Activated T-helper 2 cell treated with anti-CD3 and anti-CD28 coated beads, Interferon-gamma antibody, Interleukin-2, Interleukin-4, amounts not matched to agents 10 μg/mL and 5 μg/mL and 100 μg/mL, durations not matched to agents 14 hours and 24 hours and 36 hours (primary cell): ENCODE data around the gene TSPAN32. TPM values are rescaled to one million over a fixed set of nuclear protein-coding genes. Genes with fewer than 3 reads are reported as not detected.
"Not testable (repeated sequence)": the region's sequence is repeated elsewhere in the genome, so short reads cannot be mapped to it uniquely, and the experiment has no call there.

Source experiments
- DNase-seq: peaks from one replicate; pipeline ENCODE4 v3.0.0; 2021; ENCODE audit warnings: low spot score
- H3K27ac Mint-ChIP-seq: one replicate; pipeline ENCODE4 v1.8.0; 2021; ENCODE audit warnings: mixed read lengths
- H3K27me3 Mint-ChIP-seq: one replicate; pipeline ENCODE4 v1.8.0; 2021; ENCODE audit warnings: low read depth, mixed read lengths
- H3K36me3 Mint-ChIP-seq: one replicate; pipeline ENCODE4 v1.8.0; 2021; ENCODE audit warnings: low read depth, mixed read lengths
- H3K4me1 Mint-ChIP-seq: one replicate; pipeline ENCODE4 v1.8.0; 2021; ENCODE audit warnings: low read depth, mixed read lengths
- H3K4me3 Mint-ChIP-seq: one replicate; pipeline ENCODE4 v1.8.0; 2021; ENCODE audit warnings: low read depth, mild to moderate bottlenecking, moderate library complexity, mixed read lengths
- H3K9me3 Mint-ChIP-seq: one replicate; pipeline ENCODE4 v1.8.0; 2021; ENCODE audit warnings: mixed read lengths
- intact Hi-C: fragments of 100-400 bp; cut with micrococcal nuclease; formaldehyde crosslinking; loops from one replicate; pipeline ENCODE4 v1.15.1; 2023
- total RNA-seq: library from RNA; stranded (reverse); gene quantifications from 2 replicates; pipeline ENCODE4 v1.2.3, GENCODE V29; 2022

Gene TSPAN32
- total RNA-seq, 1 donor from 2014 or later: 4.6 TPM

DNA sequence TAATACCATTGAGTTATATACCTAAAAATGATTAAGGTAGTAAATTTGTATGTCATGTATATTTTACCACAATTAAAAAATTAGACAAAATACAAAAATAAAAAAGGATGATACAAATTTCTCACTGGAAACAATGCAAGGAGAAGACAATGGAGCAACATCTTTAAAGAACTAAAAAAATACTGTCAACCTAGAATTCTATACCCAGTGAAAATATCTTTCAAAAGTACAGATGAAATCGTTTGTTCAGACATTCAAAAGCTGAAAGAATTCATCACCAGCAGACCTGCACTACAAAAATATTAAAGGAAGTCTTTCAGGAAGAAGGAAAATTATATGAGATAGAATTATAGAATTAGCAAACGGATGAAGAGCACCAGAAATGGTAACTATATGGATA lies 21.6 kb upstream of the TSPAN32 start:
- Mint-ChIP-seq H3K9me3 (peaks cover 11% of the 10 kb centered on the region), H3K36me3 (no peaks in the 10 kb centered on the region)

DNA sequence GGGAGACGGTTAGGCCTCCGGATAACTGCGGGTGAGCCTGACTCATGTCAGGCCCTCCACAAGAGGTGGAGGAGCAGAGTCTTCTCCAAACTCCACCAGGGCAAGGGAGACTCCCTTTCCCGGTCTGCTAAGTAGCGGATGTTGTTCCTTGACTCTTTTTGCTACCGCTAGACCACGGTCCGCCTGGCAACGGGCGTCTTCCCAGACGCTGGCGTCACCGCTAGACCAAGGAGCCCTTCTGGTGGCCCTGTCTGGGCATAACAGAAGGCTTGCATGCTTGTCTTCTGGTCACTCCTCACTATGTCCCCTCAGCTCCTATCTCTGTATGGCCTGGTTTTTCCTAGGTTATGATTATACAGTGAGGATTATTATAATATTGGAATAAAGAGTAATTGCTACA lies 15.5 kb upstream of the TSPAN32 start:
- H3K9me3 Mint-ChIP-seq, intact Hi-C loops, H3K36me3 Mint-ChIP-seq, H3K4me3 Mint-ChIP-seq, H3K27ac Mint-ChIP-seq, H3K4me1 Mint-ChIP-seq, DNase-seq: not testable (repeated sequence)
- peaks cover 26% of the 10 kb centered on the region for H3K27me3 Mint-ChIP-seq

More for the DNA sequence above, 21.6 kb upstream of the TSPAN32 start:
- Mint-ChIP-seq H3K4me1 (peaks cover 1% of the 10 kb centered on the region), H3K4me3 (no peak overlapping the region), H3K27me3 (peaks cover 38% of the 10 kb centered on the region), H3K27ac (no peak overlapping the region)
- DNase-seq: no peak
- intact Hi-C loops: no loop called here

DNA sequence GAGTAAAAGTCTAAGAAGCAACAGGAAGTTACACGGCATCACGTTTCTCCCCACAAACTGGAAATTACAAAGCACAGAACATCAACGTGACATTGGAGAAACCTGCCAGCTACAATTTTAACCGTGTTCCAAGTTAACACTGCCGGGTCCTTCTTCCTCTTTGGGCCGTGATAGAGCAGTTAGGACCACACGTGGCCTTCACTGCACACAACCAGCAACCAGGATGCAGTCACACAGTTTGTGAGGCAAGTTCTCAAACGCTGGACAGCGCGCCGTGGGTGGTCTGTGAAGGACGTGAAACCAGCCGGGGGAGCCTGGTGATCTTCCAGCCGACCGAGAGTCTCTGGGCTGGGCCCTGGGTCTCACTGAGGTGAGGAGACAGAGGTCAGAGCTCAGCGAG lies 14.7 kb upstream of the TSPAN32 start:
- H3K9me3 Mint-ChIP-seq: no peaks in the 10 kb centered on the region
- peaks cover 20% of the 10 kb centered on the region for H3K27me3 Mint-ChIP-seq
- intact Hi-C loops: no loop called here
- H3K36me3 Mint-ChIP-seq: no peaks in the 10 kb centered on the region
- no peak overlapping the region for H3K27ac Mint-ChIP-seq
- DNase-seq: no peak
- H3K4me3 Mint-ChIP-seq: no peak overlapping the region
- H3K4me1 Mint-ChIP-seq: no peaks in the 10 kb centered on the region

DNA sequence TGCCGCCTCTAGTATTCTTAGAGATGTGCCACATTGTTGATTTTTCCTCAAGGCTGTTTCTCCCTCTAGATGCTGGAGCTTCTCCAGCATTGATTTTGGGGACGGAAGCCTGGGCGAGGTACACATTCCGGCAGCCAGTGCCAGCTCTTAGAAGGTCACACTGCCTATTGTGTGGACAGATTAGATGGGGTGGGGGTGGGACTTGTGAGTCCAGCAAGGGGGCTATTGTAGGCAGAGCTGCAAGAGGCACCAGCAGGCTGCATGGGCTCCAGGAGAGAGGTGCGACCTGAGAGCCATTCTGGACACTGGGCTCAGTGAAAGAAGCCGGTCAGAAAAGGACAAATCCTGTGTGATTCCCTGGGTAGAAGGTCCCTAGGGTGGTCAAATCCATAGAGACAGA lies 12.5 kb upstream of the TSPAN32 start:
- H3K9me3 Mint-ChIP-seq: no peaks in the 10 kb centered on the region
- H3K27me3 Mint-ChIP-seq: peaks cover 10% of the 10 kb centered on the region
- H3K4me1 Mint-ChIP-seq: no peaks in the 10 kb centered on the region
- no peak overlapping the region for H3K4me3 Mint-ChIP-seq
- intact Hi-C loops: no loop called here
- H3K36me3 Mint-ChIP-seq: no peaks in the 10 kb centered on the region
- no peak overlapping the region for H3K27ac Mint-ChIP-seq
- no peak for DNase-seq

DNA sequence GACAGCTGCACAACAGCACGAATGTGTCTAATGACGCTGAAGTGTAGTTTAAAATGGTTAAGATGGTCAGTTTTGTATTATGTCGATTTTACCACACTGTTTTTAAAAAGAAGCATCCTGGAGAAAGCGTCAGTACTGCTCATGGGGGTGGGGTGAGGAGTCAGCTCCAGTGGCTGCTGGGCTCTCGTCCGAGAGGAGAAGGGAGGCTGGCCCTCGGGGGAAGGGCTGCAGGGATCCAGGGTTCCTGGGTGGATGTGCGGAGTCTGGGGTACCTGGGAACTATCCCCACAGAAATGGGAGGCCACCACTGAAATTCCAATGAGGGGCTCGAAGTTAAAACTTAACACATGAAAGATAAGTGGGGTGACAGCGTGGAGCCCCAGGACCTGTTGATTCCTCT lies 12.0 kb upstream of the TSPAN32 start:
- Mint-ChIP-seq H3K9me3 (no peaks in the 10 kb centered on the region), H3K4me1 (no peaks in the 10 kb centered on the region), H3K4me3 (no peak overlapping the region), H3K36me3 (no peaks in the 10 kb centered on the region), H3K27ac (no peak overlapping the region), H3K27me3 (peaks cover 9% of the 10 kb centered on the region)
- intact Hi-C loops: no loop called here
- no peak for DNase-seq

DNA sequence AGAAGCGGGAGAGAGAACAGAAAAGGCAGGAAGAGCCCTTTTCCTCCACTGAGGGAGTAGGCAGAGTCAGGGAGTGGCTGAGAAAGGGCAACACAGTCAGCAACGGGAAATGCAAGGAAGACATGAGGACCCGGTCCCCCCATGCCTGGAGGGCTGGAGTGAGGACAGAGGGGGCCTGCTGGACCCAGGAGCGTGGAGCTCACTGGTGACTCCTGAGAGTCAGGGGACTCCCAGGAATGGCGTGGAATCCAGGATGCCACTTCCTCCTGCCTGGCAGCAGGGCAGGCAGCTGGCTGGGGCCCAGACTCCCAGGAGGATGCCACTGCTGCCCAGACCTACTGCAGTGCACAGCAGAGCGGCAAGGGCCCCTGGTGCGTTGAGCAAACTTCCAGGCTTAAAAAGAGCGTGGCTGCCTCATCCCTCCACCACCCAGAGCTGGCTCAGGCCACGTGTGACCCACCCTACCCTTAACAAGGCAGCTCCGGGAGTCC lies 11.4 kb upstream of the TSPAN32 start:
- Mint-ChIP-seq H3K27ac (no peak overlapping the region), H3K4me1 (no peaks in the 10 kb centered on the region), H3K27me3 (peaks cover 7% of the 10 kb centered on the region), H3K36me3 (no peaks in the 10 kb centered on the region), H3K4me3 (no peak overlapping the region), H3K9me3 (no peaks in the 10 kb centered on the region)
- DNase-seq: no peak
- intact Hi-C loops: no loop called here

DNA sequence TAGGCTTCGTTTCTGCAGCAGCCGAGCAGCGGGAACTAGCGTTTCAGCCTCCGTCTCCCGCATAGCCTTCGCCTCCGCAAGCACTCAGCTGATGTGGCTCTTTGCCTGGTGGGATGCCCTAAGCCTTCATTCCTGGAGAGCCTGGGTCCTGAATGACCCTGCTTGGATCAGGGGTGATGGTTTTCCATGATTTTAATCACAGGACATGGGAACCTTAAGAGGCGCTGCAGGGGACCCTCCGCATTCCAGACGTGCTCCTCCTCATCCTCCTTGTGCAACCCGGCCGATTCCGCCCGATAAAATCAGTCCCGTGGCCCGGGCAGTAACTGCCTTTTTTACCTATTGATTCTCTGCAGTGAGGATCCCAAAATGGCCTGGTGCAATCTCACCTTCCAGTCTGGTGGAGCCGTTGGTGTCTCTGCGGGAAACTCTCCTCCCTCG lies 8.3 kb upstream of the TSPAN32 start:
- Mint-ChIP-seq H3K4me3 (no peak overlapping the region), H3K4me1 (peaks cover 4% of the 10 kb centered on the region), H3K36me3 (no peaks in the 10 kb centered on the region), H3K9me3 (no peaks in the 10 kb centered on the region), H3K27ac (no peak overlapping the region), H3K27me3 (peaks cover 3% of the 10 kb centered on the region)
- no peak for DNase-seq
- intact Hi-C loops: no loop called here

DNA sequence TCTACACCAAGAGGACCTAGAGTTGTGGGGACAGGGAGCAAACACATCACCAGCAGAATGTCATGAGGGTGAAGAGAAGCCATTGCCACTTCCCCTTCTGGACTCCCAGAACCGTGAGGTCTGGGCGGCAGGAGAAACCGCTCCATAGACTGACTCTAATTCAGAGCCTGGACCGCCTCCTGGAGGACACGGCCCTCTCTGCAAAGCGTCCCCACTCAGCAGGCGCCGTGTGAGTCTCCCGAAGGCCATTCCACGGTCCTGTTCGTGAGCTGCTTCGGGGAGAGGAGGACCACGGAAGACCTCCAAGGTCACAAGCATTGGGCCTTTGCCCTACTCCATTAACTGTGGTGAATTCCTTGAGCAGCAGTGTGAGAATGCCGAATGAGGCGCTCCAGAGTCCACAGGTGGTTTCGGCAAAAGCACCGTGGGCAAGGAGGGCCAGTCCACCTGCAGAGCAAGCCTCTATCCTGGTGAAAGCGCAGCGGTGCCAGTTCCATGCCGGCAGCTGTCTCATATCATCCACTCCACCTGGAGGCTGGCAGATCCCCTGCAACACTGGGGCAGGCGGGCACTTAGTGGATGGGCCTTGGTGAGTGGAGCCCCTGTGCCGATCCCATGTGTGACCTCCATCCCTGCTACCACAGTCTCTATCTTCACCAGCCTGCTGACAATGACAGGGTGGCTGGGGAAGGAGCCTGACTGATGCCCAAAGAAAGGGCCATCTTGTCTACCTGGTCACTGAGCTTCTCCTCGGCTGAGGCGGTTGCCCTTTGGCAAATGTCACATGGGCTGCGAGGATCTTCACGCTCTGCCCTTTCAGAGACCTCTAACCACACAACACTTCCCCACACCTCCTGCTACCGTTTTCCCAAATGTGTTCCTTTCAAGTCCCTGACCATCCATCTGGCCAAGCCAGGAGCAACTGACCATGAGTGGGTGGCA lies 7.6 kb upstream of the TSPAN32 start:
- Mint-ChIP-seq H3K4me1 (peaks cover 4% of the 10 kb centered on the region), H3K36me3 (no peaks in the 10 kb centered on the region), H3K27ac (no peak overlapping the region), H3K27me3 (peaks cover 3% of the 10 kb centered on the region), H3K4me3 (no peak overlapping the region), H3K9me3 (no peaks in the 10 kb centered on the region)
- intact Hi-C loops: no loop called here
- DNase-seq: no peak

DNA sequence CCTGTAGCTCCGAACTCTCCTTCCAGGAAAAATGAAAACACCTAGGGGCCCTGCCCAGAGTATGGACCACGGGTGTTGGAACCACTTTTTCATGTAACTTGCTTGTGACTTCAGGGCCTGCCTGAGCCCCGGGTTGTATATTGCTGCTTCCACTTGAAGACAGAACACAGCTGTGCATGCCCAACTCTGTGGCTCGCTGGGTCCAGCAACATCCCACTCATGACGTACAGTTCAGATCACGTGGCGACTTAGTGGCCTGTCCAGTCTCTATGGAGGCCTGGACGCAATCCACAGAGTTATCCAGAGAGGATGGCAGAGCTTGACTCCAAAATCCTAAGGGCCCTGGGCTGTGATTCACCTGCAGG lies 6.9 kb upstream of the TSPAN32 start:
- Mint-ChIP-seq H3K27ac (no peak overlapping the region), H3K9me3 (no peaks in the 10 kb centered on the region), H3K27me3 (peaks cover 3% of the 10 kb centered on the region), H3K4me3 (no peak overlapping the region), H3K4me1 (peaks cover 7% of the 10 kb centered on the region), H3K36me3 (no peaks in the 10 kb centered on the region)
- no peak for DNase-seq
- intact Hi-C loops: no loop called here

DNA sequence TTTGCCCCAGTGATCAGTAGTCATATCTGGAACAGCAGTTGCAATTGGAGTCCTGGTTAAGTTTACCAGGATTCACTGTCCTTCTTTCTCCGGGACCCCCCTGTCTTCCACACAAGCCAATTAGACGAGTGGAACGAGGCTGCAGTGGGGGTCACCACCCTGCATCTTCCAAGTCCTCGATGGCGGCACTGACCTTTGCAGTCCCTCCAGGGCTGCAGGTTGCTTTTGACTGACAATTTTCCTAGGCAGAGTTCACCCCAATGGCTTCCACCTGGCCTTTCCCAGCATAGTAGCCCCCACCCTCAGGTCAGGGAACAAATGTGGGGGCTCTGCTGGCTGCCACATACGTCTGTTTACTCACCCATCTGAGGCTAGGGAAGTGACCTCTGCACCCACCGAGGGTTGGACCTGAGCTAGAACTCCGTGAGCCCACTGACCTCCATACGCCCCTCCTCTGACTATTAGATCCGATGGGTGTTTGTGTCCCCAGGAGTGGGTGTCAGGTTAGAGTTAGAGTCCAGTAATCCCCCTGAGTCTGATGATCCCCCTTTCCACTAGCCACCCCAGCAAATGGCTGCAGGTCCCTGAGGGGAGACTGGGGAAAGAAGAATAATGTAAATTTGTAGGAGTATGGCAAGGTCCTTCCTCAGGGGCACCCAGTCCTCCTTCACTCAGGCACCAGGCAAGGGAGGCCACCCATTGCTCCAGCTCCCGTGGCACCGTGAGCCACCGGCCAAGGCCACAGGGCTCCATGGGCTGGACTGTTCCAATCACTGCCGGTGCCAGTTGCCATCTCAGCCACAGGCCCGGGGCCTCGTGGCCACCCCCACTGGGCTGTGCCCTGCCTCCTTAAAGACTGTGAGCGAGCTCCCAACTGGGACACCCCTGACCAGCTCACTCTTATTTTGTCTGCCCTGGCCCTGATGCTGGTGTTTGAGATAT lies 5.6 kb upstream of the TSPAN32 start:
- Mint-ChIP-seq H3K27ac (no peak overlapping the region), H3K36me3 (no peaks in the 10 kb centered on the region), H3K4me3 (no peak overlapping the region), H3K27me3 (peaks cover 3% of the 10 kb centered on the region), H3K4me1 (peaks cover 11% of the 10 kb centered on the region), H3K9me3 (no peaks in the 10 kb centered on the region)
- DNase-seq: no peak
- intact Hi-C loops: no loop called here

DNA sequence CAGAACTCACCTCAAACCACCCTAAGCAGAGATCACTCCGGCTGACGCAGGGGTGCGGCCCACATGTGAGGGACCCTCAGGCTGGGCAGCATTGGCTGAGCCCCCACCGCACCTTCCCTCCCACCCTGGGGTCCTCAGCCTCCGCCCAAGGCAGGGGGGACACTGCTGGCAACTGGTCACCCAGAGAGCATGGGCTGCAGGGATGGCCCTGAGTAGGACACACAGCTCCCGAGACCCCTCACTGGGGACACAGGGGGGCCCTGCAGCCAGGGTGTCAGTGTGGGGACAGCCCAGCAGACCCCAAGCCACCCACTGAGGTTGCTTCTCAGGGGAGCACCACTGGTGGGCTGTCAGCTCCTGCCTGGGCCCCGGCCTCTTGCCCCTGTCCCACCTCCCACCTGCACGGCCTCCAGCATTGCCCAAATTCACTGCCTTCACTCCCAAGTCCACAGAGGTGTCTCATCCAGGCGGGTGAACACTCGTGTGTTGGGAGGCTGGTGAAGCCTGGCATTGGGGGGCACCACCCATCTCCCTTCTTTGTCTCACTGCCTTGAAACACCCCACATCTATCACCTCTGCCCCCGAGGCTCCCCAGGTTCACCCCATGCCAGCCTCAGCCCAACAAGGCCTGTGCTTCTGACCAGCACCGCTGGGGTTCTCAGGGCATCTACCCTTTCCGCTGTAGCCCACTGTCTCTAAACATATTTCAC lies 4.7 kb upstream of the TSPAN32 start:
- Mint-ChIP-seq H3K27ac (no peak overlapping the region), H3K9me3 (no peaks in the 10 kb centered on the region), H3K4me1 (peaks cover 18% of the 10 kb centered on the region), H3K4me3 (no peak overlapping the region), H3K36me3 (no peaks in the 10 kb centered on the region), H3K27me3 (peaks cover 3% of the 10 kb centered on the region)
- no peak for DNase-seq
- intact Hi-C loops: no loop called here

DNA sequence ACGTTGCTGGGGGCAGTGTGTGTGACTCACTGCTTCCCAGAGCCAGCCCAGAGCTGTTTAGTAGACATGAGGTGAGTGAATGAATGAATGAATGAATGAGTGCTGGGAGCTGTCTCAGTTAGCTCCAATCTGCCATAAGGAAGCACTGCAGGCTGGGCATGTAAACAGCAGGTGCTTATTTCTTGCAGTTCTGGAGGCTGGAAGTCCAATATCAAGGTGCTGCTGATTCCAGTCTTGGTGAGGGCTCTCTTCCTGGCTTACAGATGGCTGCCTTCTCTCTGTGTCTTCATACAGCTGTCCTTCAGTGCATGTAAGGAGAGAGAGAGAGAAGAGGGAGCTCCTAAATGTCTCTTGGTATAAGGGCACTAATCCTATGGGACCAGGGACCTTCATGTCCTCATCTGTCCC lies 4.2 kb upstream of the TSPAN32 start:
- H3K27me3 Mint-ChIP-seq: peaks cover 3% of the 10 kb centered on the region
- H3K27ac Mint-ChIP-seq: no peak overlapping the region
- H3K4me1 Mint-ChIP-seq: peaks cover 20% of the 10 kb centered on the region
- H3K36me3 Mint-ChIP-seq: no peaks in the 10 kb centered on the region
- DNase-seq: no peak
- intact Hi-C loops: no loop called here
- no peak overlapping the region for H3K4me3 Mint-ChIP-seq
- no peaks in the 10 kb centered on the region for H3K9me3 Mint-ChIP-seq
